Endodermal cell (in vitro differentiated cells): ENCODE measurements around the gene INPP5E. TPM values are rescaled to one million over a fixed set of nuclear protein-coding genes. Genes with fewer than 3 reads are reported as not detected.

Source experiments
- DNase-seq: peaks from one replicate; pipeline ENCODE4 v3.0.0-alpha.2; 2017
- H3K27ac ChIP-seq: 2 replicates; pipeline ENCODE4 v1.5.1; 2013; ENCODE audit warnings: mild to moderate bottlenecking, low read depth, low read length, moderate library complexity
- H3K27me3 ChIP-seq: 2 replicates; pipeline ENCODE4 v1.6.1; 2013; ENCODE audit warnings: mild to moderate bottlenecking, low read length, moderate library complexity; ENCODE audit not compliant: insufficient read depth, control insufficient read depth, poor library complexity, severe bottlenecking
- H3K36me3 ChIP-seq: 2 replicates; pipeline ENCODE4 v1.7.0; 2013; ENCODE audit warnings: mild to moderate bottlenecking, low read length, moderate library complexity; ENCODE audit not compliant: control insufficient read depth, insufficient read depth
- H3K4me1 ChIP-seq: one replicate; pipeline ENCODE4 v1.7.0; 2013; ENCODE audit warnings: low read length; ENCODE audit not compliant: control insufficient read depth, insufficient read depth
- H3K4me3 ChIP-seq: 2 replicates; pipeline ENCODE4 v1.5.1; 2013; ENCODE audit warnings: mild to moderate bottlenecking, low read length, moderate library complexity
- H3K9ac ChIP-seq: 2 replicates; pipeline ENCODE4 v1.6.1; 2013; ENCODE audit warnings: mild to moderate bottlenecking, low read length, moderate library complexity; ENCODE audit not compliant: poor library complexity, severe bottlenecking; ENCODE audit errors: extremely low read depth
- H3K9me3 ChIP-seq: 2 replicates; pipeline ENCODE4 v1.6.1; 2013; ENCODE audit warnings: mild to moderate bottlenecking, low read length, moderate library complexity; ENCODE audit not compliant: control insufficient read depth
- H3K27ac Mint-ChIP-seq: 2 replicates; pipeline ENCODE4 v1.8.0; 2020; ENCODE audit warnings: mixed read lengths
- H3K27me3 Mint-ChIP-seq: 2 replicates; pipeline ENCODE4 v1.8.0; 2021; ENCODE audit warnings: mild to moderate bottlenecking, mixed read lengths; ENCODE audit not compliant: insufficient read depth
- H3K36me3 Mint-ChIP-seq: 2 replicates; pipeline ENCODE4 v1.8.0; 2020; ENCODE audit warnings: low read depth, mixed read lengths
- H3K4me1 Mint-ChIP-seq: 2 replicates; pipeline ENCODE4 v1.8.0; 2020; ENCODE audit warnings: mixed read lengths
- H3K4me3 Mint-ChIP-seq: 2 replicates; pipeline ENCODE4 v1.8.0; 2020; ENCODE audit warnings: mild to moderate bottlenecking, moderate library complexity, mixed read lengths
- H3K9me3 Mint-ChIP-seq: 2 replicates; pipeline ENCODE4 v1.8.0; 2020; ENCODE audit warnings: mild to moderate bottlenecking, mixed read lengths
- WGBS, 2 experiments: methylation state at CpG; one replicate each; pipeline versions ENCODE4 v1.1.5 to v1.1.7; 2013; ENCODE audit warnings: missing lambda C conversion rate in 2 of 2, mixed read lengths in 1 of 2; ENCODE audit not compliant: insufficient coverage in 1 of 2, insufficient read length in 1 of 2; 5-methylcytosine and 5-hydroxymethylcytosine counted together
- total RNA-seq, 2 donors: library from RNA; stranded (reverse); fragmentation: NEBNext Ultra II Directional in 1 of 2; extraction: Animal tissue kit (Norgen Biotek cat#: 25700) in 1 of 2; gene quantifications; 2 replicates in 1 of 2; 3 replicates in 1 of 2; pipeline ENCODE4 v1.2.1, GENCODE V29; 2021
- TF ChIP-seq, protein P1 (sequence below): fragments of 200-600 bp; sonication (generic); conservative IDR thresholded peaks from 2 replicates; pipeline ENCODE4 v1.5.0; 2021; ENCODE audit warnings: antibody characterized with exemption, mild to moderate bottlenecking

The INPP5E gene
- total RNA-seq, 2 donors from 2014 or later = 30.8 to 34.7 TPM

- no peaks in the 10 kb centered on the region for H3K4me1 ChIP-seq
- no peak overlapping the region for H3K9ac ChIP-seq
- H3K4me3 Mint-ChIP-seq = no peak overlapping the region
- H3K27ac ChIP-seq = no peak overlapping the region
- WGBS, 2 experiments = 70 to 86% methylated on average over 5 to 11 of the region's 11 CpGs
- H3K36me3 ChIP-seq = peaks cover 32% of the 10 kb centered on the region
- no peaks in the 10 kb centered on the region for H3K27me3 Mint-ChIP-seq
- H3K27ac Mint-ChIP-seq = no peak overlapping the region
- H3K36me3 Mint-ChIP-seq = peaks cover 20% of the 10 kb centered on the region
- no peaks in the 10 kb centered on the region for H3K9me3 Mint-ChIP-seq
- no peaks in the 10 kb centered on the region for H3K27me3 ChIP-seq
- H3K9me3 ChIP-seq = no peaks in the 10 kb centered on the region
- TF ChIP-seq, protein P1, sequence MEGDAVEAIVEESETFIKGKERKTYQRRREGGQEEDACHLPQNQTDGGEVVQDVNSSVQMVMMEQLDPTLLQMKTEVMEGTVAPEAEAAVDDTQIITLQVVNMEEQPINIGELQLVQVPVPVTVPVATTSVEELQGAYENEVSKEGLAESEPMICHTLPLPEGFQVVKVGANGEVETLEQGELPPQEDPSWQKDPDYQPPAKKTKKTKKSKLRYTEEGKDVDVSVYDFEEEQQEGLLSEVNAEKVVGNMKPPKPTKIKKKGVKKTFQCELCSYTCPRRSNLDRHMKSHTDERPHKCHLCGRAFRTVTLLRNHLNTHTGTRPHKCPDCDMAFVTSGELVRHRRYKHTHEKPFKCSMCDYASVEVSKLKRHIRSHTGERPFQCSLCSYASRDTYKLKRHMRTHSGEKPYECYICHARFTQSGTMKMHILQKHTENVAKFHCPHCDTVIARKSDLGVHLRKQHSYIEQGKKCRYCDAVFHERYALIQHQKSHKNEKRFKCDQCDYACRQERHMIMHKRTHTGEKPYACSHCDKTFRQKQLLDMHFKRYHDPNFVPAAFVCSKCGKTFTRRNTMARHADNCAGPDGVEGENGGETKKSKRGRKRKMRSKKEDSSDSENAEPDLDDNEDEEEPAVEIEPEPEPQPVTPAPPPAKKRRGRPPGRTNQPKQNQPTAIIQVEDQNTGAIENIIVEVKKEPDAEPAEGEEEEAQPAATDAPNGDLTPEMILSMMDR = no peak
- H3K4me1 Mint-ChIP-seq = no peaks in the 10 kb centered on the region
- no peak for DNase-seq
- no peak overlapping the region for H3K4me3 ChIP-seq
Observed at GRCh38 chr9:136379891-136380290, 59.8 kb downstream of the INPP5E start.

GRCh38 chr9:136379401-136379800 is 60.2 kb downstream of the INPP5E start:
- Histone ChIP-seq H3K9ac (no peak overlapping the region), H3K27me3 (no peaks in the 10 kb centered on the region), H3K4me3 (no peak overlapping the region), H3K36me3 (peaks cover 30% of the 10 kb centered on the region), H3K27ac (no peak overlapping the region), H3K4me1 (no peaks in the 10 kb centered on the region), H3K9me3 (no peaks in the 10 kb centered on the region)
- no peaks in the 10 kb centered on the region for H3K9me3 Mint-ChIP-seq
- no peak overlapping the region for H3K27ac Mint-ChIP-seq
- 93 to 97% methylated on average over 10 to 11 of the region's 11 CpGs for WGBS, 2 experiments
- TF ChIP-seq, protein P1 = no peak
- H3K27me3 Mint-ChIP-seq = no peaks in the 10 kb centered on the region
- H3K36me3 Mint-ChIP-seq = peaks cover 15% of the 10 kb centered on the region
- H3K4me3 Mint-ChIP-seq = no peak overlapping the region
- DNase-seq = no peak
- H3K4me1 Mint-ChIP-seq = no peaks in the 10 kb centered on the region

GRCh38 chr9:136379003-136379287 is 60.7 kb downstream of the INPP5E start:
- Histone ChIP-seq H3K36me3 (peaks cover 26% of the 10 kb centered on the region), H3K27me3 (no peaks in the 10 kb centered on the region), H3K9ac (no peak overlapping the region), H3K9me3 (no peaks in the 10 kb centered on the region), H3K4me1 (no peaks in the 10 kb centered on the region), H3K4me3 (no peak overlapping the region), H3K27ac (no peak overlapping the region)
- peaks cover 10% of the 10 kb centered on the region for H3K36me3 Mint-ChIP-seq
- no peaks in the 10 kb centered on the region for H3K9me3 Mint-ChIP-seq
- H3K27me3 Mint-ChIP-seq = no peaks in the 10 kb centered on the region
- no peak overlapping the region for H3K27ac Mint-ChIP-seq
- TF ChIP-seq, protein P1 = no peak
- no peak for DNase-seq
- 90 to 95% methylated on average over 11 to 18 of the region's 18 CpGs for WGBS, 2 experiments
- no peak overlapping the region for H3K4me3 Mint-ChIP-seq
- no peaks in the 10 kb centered on the region for H3K4me1 Mint-ChIP-seq

Other genes starting within 250 kb of the INPP5E start
- gene LHX3, start 234.7 kb downstream of the INPP5E start, total RNA-seq = not detected
- 10 to 100 TPM; 22.0 to 26.3 TPM for gene QSOX2, start 194.0 kb downstream of the INPP5E start, total RNA-seq
- gene CCDC187, start 135.8 kb downstream of the INPP5E start, total RNA-seq = under 1 TPM; 0.04 to 0.09 TPM
- 10 to 100 TPM; 37.2 to 38.6 TPM for gene GPSM1, start 112.3 kb downstream of the INPP5E start, total RNA-seq
- 10 to 100 TPM; 12.6 to 20.1 TPM for gene DNLZ, start 76.1 kb downstream of the INPP5E start, total RNA-seq
- 1 to 10 TPM in 1 of 2 donors, under 1 TPM in 1; 0.35 to 1.5 TPM for gene CARD9, start 66.2 kb downstream of the INPP5E start, total RNA-seq
- gene SNAPC4, start 39.7 kb downstream of the INPP5E start, total RNA-seq = 10 to 100 TPM; 18.0 to 18.7 TPM
- 10 to 100 TPM; 76.6 to 83.1 TPM for gene ENTR1, start 29.2 kb downstream of the INPP5E start, total RNA-seq
- 10 to 100 TPM; 82.7 to 85.4 TPM for gene PMPCA, start 29.2 kb downstream of the INPP5E start, total RNA-seq
- 10 to 100 TPM; 54.6 to 60.7 TPM for gene SEC16A, start 43.2 kb upstream of the INPP5E start, total RNA-seq
- 10 to 100 TPM; 23.4 to 24.2 TPM for gene NOTCH1, start 106.2 kb upstream of the INPP5E start, total RNA-seq
- 10 to 100 TPM; 31.5 to 34.0 TPM for gene EGFL7, start 223.1 kb upstream of the INPP5E start, total RNA-seq
- 10 to 100 TPM; 33.4 to 39.8 TPM for gene AGPAT2, start 247.6 kb upstream of the INPP5E start, total RNA-seq